ENCODE measurements around the gene MSMP.

Gene MSMP

DNA sequence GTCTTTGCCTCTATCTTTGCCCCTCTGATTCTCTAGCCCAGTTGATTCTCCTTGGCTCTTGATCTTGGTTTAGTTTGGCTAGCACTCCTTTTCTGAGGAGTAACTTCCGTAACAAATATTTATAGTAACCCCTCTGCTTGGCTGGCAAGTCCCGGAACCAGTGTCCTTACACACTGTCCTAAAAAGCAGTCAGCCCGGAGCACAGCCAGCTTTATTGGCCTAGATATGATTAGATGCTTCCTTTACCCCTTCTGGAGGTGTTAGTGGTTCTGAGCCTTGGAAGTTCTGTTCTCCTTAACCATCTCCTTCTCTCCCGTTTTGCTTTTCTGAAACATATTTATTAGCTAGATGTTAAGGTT lies 17.0 kb upstream of the MSMP start:
- DNase-seq, result no peak

DNA sequence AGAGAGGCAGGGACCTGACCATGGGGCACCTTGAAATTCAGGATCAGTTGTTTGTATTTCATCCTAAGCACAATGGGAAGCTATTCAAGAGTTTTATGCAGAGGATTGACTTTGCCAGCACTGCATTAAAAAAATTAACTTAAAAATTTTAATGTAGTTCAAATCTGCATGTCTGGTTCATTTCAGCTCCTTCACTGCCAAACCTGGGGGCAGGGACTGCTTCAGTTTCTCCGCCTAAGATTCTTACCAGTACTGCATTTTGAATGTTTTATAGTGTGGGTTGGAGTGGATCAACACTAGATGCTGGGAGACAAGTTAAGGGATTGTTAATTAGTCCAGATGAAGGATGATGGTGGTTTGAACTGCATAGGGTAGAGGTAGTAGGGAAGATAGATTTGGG lies 15.7 kb upstream of the MSMP start:
- DNase-seq, result no peak

DNA sequence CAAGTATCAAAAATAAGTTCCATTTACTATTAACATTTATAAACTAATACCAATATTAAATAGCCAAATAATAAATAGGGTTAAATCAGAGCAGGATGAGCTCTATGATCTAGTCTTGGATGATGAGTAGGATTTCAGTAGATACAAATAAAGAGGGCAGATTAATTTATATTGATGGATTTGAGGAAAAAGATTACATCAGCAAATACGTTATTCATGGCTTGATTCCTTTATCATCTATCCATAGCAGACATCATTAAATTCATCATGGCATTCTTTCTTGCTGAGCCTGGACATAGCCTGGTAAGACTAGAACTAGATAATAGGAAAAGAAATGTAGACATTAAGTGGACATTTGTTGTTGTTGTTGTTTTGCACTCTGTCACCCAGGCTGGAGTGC lies 13.4 kb upstream of the MSMP start:
- no peak for DNase-seq

GRCh38 chr9:35766997-35767396 lies 12.9 kb upstream of the MSMP start:
- no peak for DNase-seq

- no peak for DNase-seq
Measured at GRCh38 chr9:35763803-35764202, 9.7 kb upstream of the MSMP start.

DNA sequence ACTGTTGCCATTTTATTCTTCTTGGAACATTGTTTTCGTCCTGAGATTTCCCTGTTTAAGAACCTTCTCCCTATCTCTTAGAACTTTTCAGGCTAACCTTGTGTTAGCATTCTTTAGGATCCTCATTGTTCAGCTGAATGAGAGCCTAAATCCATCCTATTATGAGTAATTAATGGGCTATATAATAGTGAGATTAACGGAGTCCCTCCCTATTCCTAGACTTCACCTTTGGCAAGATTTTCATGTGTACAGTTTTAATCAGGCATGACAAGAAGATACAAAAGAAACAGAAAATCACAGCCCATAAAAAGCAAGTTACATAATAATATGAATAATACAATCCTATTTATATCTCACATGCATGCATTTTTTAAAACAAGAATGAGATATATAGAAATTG lies 9.1 kb upstream of the MSMP start:
- DNase-seq, result no peak

DNA sequence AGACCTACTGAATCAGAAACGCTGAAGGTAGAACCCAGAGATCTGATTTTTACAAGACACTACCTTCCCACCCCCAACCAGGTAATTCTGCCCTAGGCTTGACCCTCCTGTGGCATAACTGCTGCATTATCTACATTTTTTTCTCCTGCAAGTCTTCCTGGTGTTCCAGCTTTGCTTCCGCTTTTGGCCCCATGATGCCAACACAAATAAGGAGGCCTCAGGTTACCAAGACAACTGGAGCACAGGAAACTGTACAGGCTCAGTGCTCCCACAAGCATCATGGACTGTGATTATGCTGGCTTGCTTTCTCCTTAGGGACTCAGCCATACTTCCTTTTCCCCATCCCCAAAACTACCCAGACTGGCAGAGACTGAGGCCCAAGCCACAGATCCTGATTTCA lies 6.6 kb upstream of the MSMP start:
- no peak for DNase-seq

GRCh38 chr9:35759795-35760194 lies 5.7 kb upstream of the MSMP start:
- no peak for DNase-seq

GRCh38 chr9:35758475-35759050 lies 4.5 kb upstream of the MSMP start:
- DNase-seq, result no peak

- DNase-seq, result no peak
Measured at GRCh38 chr9:35757892-35758275, 3.8 kb upstream of the MSMP start.

DNA sequence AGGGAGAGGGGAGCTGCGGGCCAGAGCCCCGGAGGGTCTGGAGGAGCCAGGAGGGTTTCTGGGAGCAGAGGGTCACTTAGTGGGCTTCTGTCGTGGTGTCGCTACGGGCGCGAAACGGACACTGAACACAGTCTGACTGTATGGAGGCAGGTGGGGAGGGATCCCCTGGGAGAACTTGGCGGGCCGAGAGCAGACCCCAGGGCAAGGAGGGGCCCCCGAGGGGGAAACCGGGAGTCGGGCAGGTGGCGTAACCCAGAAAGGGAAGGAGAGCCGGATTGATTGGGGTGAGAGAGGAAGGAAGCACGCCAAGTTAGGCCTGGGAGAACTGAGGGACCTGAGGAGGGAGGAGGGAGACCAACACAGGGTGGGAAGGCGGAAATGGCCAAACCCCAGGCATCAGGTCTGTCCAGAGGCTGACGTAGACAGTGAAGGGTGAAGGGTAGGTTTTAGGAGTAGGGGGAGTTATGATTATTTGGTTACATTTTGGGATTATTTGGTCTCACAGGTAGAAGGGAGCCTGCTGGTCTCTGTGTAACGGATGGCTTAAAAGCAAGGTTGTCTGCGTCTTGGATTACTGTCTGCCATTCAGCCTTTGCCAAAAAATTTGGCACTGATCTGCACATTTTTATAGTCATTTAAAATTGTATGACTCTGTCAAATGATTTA lies 3.3 kb upstream of the MSMP start:
- no peak for DNase-seq

DNA sequence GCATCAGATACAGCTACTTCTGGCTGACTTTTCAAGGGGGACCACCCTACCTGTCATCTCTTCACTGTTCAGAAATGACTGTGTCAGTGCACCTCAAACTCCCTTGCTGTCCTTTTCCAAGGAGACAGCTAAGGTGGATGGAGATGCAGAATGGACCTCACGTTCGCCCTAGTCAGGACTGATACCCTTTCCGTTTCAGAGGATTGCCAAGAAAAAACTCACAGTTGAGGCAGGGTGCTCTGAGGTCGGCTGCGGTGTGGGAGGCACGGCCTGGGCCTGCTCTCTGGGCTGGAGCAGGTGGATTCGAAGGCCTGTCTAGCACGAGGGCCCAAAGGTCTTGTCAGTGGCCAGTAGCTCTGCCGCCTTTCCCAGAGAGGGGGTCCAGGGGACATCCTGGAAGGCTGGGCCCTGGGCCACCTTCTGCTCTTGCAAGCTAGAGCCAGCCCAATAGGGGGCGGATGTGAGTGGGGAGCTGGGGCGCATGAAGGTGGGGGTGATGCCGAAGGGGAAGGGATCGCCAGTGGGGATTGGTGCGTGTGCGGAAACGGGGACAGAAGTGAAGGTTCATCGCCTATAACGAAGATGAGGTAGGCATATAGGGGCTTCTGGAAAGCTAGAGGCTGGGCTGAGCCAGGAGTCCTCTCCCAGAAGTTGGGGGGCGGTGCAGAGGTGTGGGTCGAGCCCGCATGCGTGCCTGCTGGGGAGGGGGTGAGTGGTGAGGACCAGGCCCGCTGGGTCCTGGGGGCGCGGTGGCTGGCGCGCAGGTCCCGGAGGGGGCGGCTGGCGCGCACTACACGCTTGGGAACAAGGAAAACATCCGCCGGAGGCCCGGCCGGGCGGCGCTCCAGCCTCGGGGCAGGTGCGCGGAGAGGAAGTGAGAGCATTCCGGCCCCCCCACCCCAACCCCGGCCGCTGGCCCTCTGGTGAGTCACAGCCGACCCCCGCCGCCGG lies 2.5 kb upstream of the MSMP start:
- DNase-seq, result peak; percentile 81

DNA sequence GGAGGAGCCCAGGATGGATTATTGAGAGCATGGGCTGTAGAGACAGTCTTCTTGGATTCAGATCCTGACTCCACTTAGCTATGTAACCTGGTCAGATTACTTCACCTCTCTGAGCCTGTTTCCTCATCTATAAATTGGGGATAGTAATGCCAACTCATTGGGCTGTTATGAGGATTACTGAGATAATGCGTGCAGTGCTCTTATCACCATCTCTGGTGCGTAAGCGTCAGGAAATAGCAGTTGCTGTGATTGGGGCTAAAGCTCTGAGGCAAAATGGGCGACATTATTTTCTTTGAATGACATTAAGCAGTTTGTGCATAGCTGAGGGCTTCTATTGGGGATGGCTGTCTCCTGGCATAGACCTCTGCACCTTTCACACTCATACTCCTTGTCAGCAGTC lies 995 bp upstream of the MSMP start:
- no peak for DNase-seq

DNA sequence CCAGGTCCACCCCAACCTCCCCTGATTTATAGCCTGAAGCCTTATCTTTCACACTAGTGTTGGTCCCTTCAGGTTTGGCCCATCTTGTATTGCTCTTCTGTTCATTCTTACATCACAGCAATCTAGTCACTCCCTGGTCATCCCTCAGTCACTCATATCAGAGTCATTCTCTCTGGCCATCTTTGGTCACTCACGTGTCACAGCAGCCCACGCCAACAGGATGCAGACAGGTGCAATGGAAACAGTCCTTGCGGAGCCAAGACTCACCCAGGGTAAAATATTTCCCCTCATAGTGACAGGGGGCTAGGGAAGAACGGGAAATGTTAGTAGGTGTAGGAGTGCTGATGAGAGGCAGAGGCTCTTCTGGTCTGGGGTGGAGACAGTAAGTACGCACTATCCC lies 610 bp downstream of the MSMP start:
- DNase-seq, result no peak

GRCh38 chr9:35750256-35750531 lies 3.9 kb downstream of the MSMP start:
- DNase-seq, result no peak

DNA sequence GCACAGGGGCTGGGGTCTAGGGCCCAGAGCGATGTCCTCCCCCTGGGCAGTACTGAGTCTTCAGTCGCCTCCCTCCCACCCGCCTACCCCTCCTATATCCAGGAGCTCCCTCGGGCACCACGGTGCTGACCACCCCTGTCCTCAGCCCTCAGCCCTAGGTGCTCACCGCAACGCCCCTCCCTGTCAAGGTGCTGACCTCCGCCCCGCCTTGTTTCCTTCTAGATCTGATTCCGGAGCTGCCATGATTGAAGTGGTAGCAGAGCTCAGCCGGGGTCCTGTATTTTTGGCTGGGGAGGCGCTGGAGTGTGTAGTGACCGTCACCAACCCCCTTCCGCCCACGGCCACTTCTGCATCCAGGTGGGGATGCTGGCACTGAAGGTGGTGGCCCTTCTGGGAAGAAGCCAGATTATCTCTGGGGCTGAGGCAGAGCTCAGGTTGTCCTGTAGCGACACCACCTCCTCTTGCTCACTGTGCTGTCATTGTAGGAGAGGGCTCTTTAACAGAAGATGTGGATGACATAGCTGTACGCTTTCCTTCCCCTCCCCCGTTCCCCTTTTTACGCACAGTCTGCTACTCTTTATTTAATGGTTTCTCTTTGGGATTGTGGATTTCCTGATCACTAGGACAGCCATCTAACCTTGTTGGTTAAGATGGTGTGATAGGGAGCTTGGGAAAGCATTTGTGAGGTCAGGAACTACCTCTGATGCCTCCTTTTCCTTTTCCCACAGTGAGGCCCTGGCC lies 4.4 kb downstream of the MSMP start:
- DNase-seq, result peak; percentile 56

GRCh38 chr9:35748858-35749514 lies 5.1 kb downstream of the MSMP start, which contains the start of the genes GBA2 and RGP1:
Gene GBA2 (minus strand): TSS chr9:35749228. CDS start chr9:35748704, 524 bp downstream.
Gene RGP1 (plus strand): TSS chr9:35749287. CDS start chr9:35749756, 469 bp downstream.
- peak; percentile 75 for DNase-seq

GRCh38 chr9:35748242-35748857 lies 5.7 kb downstream of the MSMP start:
- peak; percentile 22 for DNase-seq

- no peak for DNase-seq
Measured at GRCh38 chr9:35746583-35746982, 7.5 kb downstream of the MSMP start.

DNA sequence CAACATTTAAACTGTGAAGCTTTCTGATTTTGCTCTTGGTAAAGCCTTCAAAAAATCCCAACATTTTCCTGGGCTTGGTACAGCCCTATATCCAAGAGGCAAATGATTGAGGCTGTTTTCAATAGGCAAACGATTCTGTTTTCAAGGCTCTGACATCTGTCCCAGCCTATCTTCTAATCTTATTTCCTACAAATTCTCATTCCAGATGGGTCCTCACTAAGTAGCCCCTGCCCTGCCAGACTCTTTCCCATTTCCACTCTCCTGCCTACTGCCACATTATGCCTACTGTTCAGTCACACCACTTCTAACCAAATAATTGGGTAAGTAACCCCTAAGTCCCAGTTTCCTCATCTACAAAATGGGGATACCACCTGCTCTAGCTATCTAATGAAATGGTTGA lies 8.5 kb downstream of the MSMP start:
- DNase-seq, result no peak

DNA sequence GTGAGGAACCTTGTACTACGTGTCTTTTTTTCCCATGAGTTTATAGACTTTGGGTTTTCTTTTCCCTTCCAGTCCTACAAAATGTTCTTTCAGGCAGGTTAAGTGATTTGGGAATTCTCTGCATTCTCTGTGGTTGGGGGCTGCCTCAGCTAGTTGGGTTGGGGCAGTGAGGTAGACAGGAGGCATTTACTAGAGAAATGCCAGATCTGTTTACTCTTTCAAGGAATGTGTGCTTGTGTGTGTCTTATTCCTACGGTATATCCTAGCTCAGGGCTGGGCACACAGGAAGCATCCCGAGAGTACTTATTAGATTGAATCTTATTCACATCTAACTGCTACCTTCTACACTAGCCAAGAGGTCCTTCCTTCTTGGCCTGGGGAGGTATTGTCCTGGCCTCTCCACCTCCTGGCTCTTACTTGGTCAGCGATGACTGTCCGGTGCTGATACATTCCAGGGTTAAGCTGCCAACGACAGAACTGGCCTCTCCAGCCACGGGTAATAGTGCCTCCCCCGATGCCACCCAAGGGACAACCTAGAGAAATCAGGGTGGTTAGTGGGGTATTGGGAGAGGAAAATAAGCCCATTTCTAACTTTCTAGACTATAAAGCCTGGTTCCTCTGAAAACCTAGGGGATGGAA lies 10.1 kb downstream of the MSMP start:
- no peak for DNase-seq

GRCh38 chr9:35743452-35743851 lies 10.6 kb downstream of the MSMP start:
- DNase-seq, result no peak

Data from CD4-positive, alpha-beta T cell treated with Interleukin-10 for 1 hour (primary cell).